CD4-positive, alpha-beta T cell (primary cell): ENCODE data around the gene RMDN2. TPM values are rescaled to one million over a fixed set of nuclear protein-coding genes. Genes with fewer than 3 reads are reported as not detected.

Source experiments
- ATAC-seq: fragments of 200-7000 bp; cut with Tn5 transposase; one replicate; pipeline ENCODE4 v1.10.0; 2022; ENCODE audit warnings: mild to moderate bottlenecking; ENCODE audit not compliant: poor library complexity
- CTCF ChIA-PET: fragments of 350-600 bp; sonication (Branson Sonifier 250); formaldehyde crosslinking; loops from one replicate; lab custom pipeline; 2021; ENCODE audit warnings: antibody characterized with exemption, inconsistent platforms; lab: Charles Lee
- POLR2A ChIA-PET: fragments of 350-600 bp; sonication (Branson Sonifier 250); formaldehyde crosslinking; loops from one replicate; lab custom pipeline; 2021; ENCODE audit warnings: antibody characterized with exemption, inconsistent platforms; lab: Charles Lee
- DNase-seq, 14 experiments: peaks; one replicate each; pipeline ENCODE4 v3.0.0-alpha.2; 2013 to 2020; ENCODE audit warnings: mixed read lengths in 2 of 14
- H3K27ac ChIP-seq, 2 donors: one replicate each; pipeline versions ENCODE4 v1.5.1 to v1.7.0; 2013; ENCODE audit warnings: low read length in 2 of 2, low read depth in 1 of 2, mild to moderate bottlenecking in 1 of 2
- H3K27me3 ChIP-seq, 2 experiments: 1 replicate in 1 of 2; 2 replicates in 1 of 2; pipeline versions ENCODE4 v1.6.1 to v1.7.0; 2013; ENCODE audit warnings: low read length in 2 of 2, control low read depth in 1 of 2, mild to moderate bottlenecking in 1 of 2, moderate library complexity in 1 of 2; ENCODE audit not compliant: insufficient read depth in 2 of 2, control insufficient read depth in 1 of 2
- H3K36me3 ChIP-seq: one replicate; pipeline ENCODE4 v1.6.1; 2013; ENCODE audit warnings: low read length, control low read depth; ENCODE audit not compliant: insufficient read depth
- H3K4me1 ChIP-seq: one replicate; pipeline ENCODE4 v1.6.1; 2013; ENCODE audit warnings: low read length, control low read depth; ENCODE audit not compliant: insufficient read depth
- H3K4me3 ChIP-seq: one replicate; pipeline ENCODE4 v1.5.1; 2013; ENCODE audit warnings: mild to moderate bottlenecking, low read length, moderate library complexity
- H3K9me3 ChIP-seq, 2 experiments: 1 replicate in 1 of 2; 2 replicates in 1 of 2; pipeline versions ENCODE4 v1.6.1 to v1.7.0; 2013; ENCODE audit warnings: low read length in 2 of 2, mild to moderate bottlenecking in 2 of 2, control low read depth in 1 of 2, moderate library complexity in 1 of 2; ENCODE audit not compliant: control insufficient read depth in 1 of 2, insufficient read depth in 1 of 2
- H3K27ac Mint-ChIP-seq: one replicate; pipeline ENCODE4 v1.8.0; 2020; ENCODE audit warnings: mixed read lengths
- H3K27me3 Mint-ChIP-seq: one replicate; pipeline ENCODE4 v1.8.0; 2021; ENCODE audit warnings: mixed read lengths
- H3K36me3 Mint-ChIP-seq: one replicate; pipeline ENCODE4 v1.8.0; 2021; ENCODE audit warnings: low read depth, mixed read lengths
- H3K4me1 Mint-ChIP-seq: one replicate; pipeline ENCODE4 v1.8.0; 2021; ENCODE audit warnings: low read depth, mixed read lengths
- H3K4me3 Mint-ChIP-seq: one replicate; pipeline ENCODE4 v1.8.0; 2020; ENCODE audit warnings: mild to moderate bottlenecking, mixed read lengths
- H3K9me3 Mint-ChIP-seq: one replicate; pipeline ENCODE4 v1.8.0; 2020; ENCODE audit warnings: mixed read lengths
- intact Hi-C, 2 experiments: fragments of 100-400 bp; cut with DNase I in 1 of 2; cut with micrococcal nuclease in 1 of 2; formaldehyde crosslinking; loops; one replicate each; pipeline versions ENCODE4 v1.15.1 to v1.9.0; 2023 to 2025; cut with DNase I, micrococcal nuclease
- total RNA-seq, 174 experiments: library from RNA in 2 of 174; stranded (reverse) in 2 of 174; gene quantifications; one replicate each; pipeline ENCODE4 v1.2.3 and lab custom pipeline; 2021 to 2026
- TF ChIP-seq, protein P1 (sequence below): fragments of 200-600 bp; IDR thresholded peaks from one replicate; pipeline ENCODE4 v1.8.0; 2022; ENCODE audit warnings: antibody characterized with exemption, mild to moderate bottlenecking

Gene RMDN2
- total RNA-seq, 2 experiments from 2014 or later, result 2.4 to 3.3 TPM

GRCh38 chr2:38028829-38029228, 103.7 kb downstream of the RMDN2 start:
- no peak overlapping the region for H3K4me3 ChIP-seq
- H3K4me3 Mint-ChIP-seq, result no peak overlapping the region
- H3K9me3 Mint-ChIP-seq, result no peaks in the 10 kb centered on the region
- no peak overlapping the region for H3K27ac Mint-ChIP-seq
- H3K4me1 ChIP-seq, result no peaks in the 10 kb centered on the region
- CTCF ChIA-PET, result no interaction called here
- peaks cover 7% of the 10 kb centered on the region for H3K27me3 Mint-ChIP-seq
- no peaks in the 10 kb centered on the region for H3K36me3 Mint-ChIP-seq
- TF ChIP-seq, protein P1, sequence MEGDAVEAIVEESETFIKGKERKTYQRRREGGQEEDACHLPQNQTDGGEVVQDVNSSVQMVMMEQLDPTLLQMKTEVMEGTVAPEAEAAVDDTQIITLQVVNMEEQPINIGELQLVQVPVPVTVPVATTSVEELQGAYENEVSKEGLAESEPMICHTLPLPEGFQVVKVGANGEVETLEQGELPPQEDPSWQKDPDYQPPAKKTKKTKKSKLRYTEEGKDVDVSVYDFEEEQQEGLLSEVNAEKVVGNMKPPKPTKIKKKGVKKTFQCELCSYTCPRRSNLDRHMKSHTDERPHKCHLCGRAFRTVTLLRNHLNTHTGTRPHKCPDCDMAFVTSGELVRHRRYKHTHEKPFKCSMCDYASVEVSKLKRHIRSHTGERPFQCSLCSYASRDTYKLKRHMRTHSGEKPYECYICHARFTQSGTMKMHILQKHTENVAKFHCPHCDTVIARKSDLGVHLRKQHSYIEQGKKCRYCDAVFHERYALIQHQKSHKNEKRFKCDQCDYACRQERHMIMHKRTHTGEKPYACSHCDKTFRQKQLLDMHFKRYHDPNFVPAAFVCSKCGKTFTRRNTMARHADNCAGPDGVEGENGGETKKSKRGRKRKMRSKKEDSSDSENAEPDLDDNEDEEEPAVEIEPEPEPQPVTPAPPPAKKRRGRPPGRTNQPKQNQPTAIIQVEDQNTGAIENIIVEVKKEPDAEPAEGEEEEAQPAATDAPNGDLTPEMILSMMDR, result no peak
- no peak for ATAC-seq
- peaks cover 7 to 8% of the 10 kb centered on the region in 2 experiments for H3K27me3 ChIP-seq
- no peaks in the 10 kb centered on the region for H3K36me3 ChIP-seq
- intact Hi-C loops, result no loop called here
- no peak for DNase-seq
- H3K4me1 Mint-ChIP-seq, result no peaks in the 10 kb centered on the region
- POLR2A ChIA-PET, result no interaction called here
- no peak overlapping the region for H3K27ac ChIP-seq
- H3K9me3 ChIP-seq, result no peaks in the 10 kb centered on the region

DNA sequence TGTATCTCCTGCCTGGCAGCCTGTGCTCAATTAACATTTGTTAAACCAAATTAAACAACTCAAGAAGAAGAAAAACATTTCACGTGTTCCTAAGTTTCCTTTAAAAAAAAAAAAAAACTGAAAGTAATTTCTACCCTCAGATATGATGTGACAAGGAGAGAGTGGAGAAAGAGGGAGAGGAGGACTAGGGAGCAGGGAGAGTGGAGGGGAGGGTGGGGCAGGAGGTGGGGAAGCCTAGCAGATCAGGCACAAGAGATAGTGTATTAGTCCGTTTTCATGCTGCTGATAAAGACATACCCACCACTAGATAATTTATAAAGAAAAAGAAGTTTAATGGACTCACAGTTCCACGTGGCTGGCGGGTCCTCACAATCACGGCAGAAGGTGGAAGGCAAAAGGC, 104.4 kb downstream of the RMDN2 start:
- H3K36me3 ChIP-seq, result no peaks in the 10 kb centered on the region
- DNase-seq (no peak), ATAC-seq (no peak)
- H3K9me3 ChIP-seq, result no peaks in the 10 kb centered on the region
- H3K9me3 Mint-ChIP-seq, result no peaks in the 10 kb centered on the region
- no peaks in the 10 kb centered on the region for H3K4me1 ChIP-seq
- H3K27ac ChIP-seq, result no peak overlapping the region
- TF ChIP-seq, protein P1, result no peak
- CTCF ChIA-PET, result no interaction called here
- no peaks in the 10 kb centered on the region for H3K36me3 Mint-ChIP-seq
- H3K27me3 Mint-ChIP-seq, result peaks cover 11% of the 10 kb centered on the region
- POLR2A ChIA-PET, result no interaction called here
- no peak overlapping the region for H3K27ac Mint-ChIP-seq
- no peak overlapping the region for H3K4me3 Mint-ChIP-seq
- peaks cover 7 to 12% of the 10 kb centered on the region in 2 experiments for H3K27me3 ChIP-seq
- no peak overlapping the region for H3K4me3 ChIP-seq
- no peaks in the 10 kb centered on the region for H3K4me1 Mint-ChIP-seq
- intact Hi-C loops, result no loop called here

GRCh38 chr2:38030635-38031355, 105.7 kb downstream of the RMDN2 start:
- no peak overlapping the region for H3K27ac ChIP-seq
- intact Hi-C loops, result no loop called here
- Mint-ChIP-seq H3K9me3 (no peaks in the 10 kb centered on the region), H3K36me3 (no peaks in the 10 kb centered on the region), H3K4me3 (no peak overlapping the region), H3K27me3 (peaks cover 19% of the 10 kb centered on the region), H3K4me1 (no peaks in the 10 kb centered on the region), H3K27ac (no peak overlapping the region)
- no peaks in the 10 kb centered on the region for H3K4me1 ChIP-seq
- POLR2A ChIA-PET, result no interaction called here
- H3K4me3 ChIP-seq, result no peak overlapping the region
- CTCF ChIA-PET, result interaction anchor here (0.7 kb wide), 1 partner anchor 11 kb away, joined by 4 read pairs; no protein-coding TSS in a partner anchor
- peaks cover 7 to 22% of the 10 kb centered on the region in 2 experiments for H3K27me3 ChIP-seq
- ATAC-seq (no peak), DNase-seq (no peak)
- TF ChIP-seq, protein P1, result no peak
- no peaks in the 10 kb centered on the region for H3K36me3 ChIP-seq
- H3K9me3 ChIP-seq, result no peaks in the 10 kb centered on the region
